CD4-positive, alpha-beta T cell treated with Interleukin-12 subunit alpha and Interleukin-12 subunit beta, for 1 hour (primary cell): ENCODE results near the gene SLC15A5.

Experiments used
- DNase-seq: peaks from one replicate; pipeline ENCODE4 v3.0.0-alpha.2; 2020

The SLC15A5 gene

GRCh38 chr12:16258963-16259362 lies 18.5 kb downstream of the SLC15A5 start:
- no peak for DNase-seq

GRCh38 chr12:16246264-16246663 lies 31.2 kb downstream of the SLC15A5 start:
- no peak for DNase-seq

- no peak for DNase-seq
Measured at GRCh38 chr12:16245209-16245608, 32.3 kb downstream of the SLC15A5 start.

GRCh38 chr12:16243487-16244412 lies 33.7 kb downstream of the SLC15A5 start:
- DNase-seq: no peak

- no peak for DNase-seq
Measured at GRCh38 chr12:16241346-16241745, 36.1 kb downstream of the SLC15A5 start.

GRCh38 chr12:16238661-16239060 lies 38.8 kb downstream of the SLC15A5 start:
- no peak for DNase-seq

GRCh38 chr12:16229676-16230075 lies 47.8 kb downstream of the SLC15A5 start:
- no peak for DNase-seq

GRCh38 chr12:16228067-16228466 lies 49.4 kb downstream of the SLC15A5 start:
- no peak for DNase-seq

GRCh38 chr12:16225692-16226091 lies 51.8 kb downstream of the SLC15A5 start:
- DNase-seq: no peak

- DNase-seq: no peak
Measured at GRCh38 chr12:16224196-16224595, 53.3 kb downstream of the SLC15A5 start.

- no peak for DNase-seq
Measured at GRCh38 chr12:16221776-16222175, 55.7 kb downstream of the SLC15A5 start.

GRCh38 chr12:16220120-16220519 lies 57.4 kb downstream of the SLC15A5 start:
- no peak for DNase-seq

- no peak for DNase-seq
Measured at GRCh38 chr12:16218934-16219751, 58.3 kb downstream of the SLC15A5 start.

GRCh38 chr12:16218234-16218633 lies 59.3 kb downstream of the SLC15A5 start:
- no peak for DNase-seq

GRCh38 chr12:16211731-16212130 lies 65.8 kb downstream of the SLC15A5 start:
- DNase-seq: no peak

- DNase-seq: peak; percentile 2
Measured at GRCh38 chr12:16198884-16199283, 78.6 kb downstream of the SLC15A5 start.

- DNase-seq: no peak
Measured at GRCh38 chr12:16197600-16197999, 79.9 kb downstream of the SLC15A5 start.

GRCh38 chr12:16189849-16190248 lies 87.6 kb downstream of the SLC15A5 start:
- no peak for DNase-seq

GRCh38 chr12:16187660-16188059 lies 89.8 kb downstream of the SLC15A5 start:
- DNase-seq: no peak

- DNase-seq: no peak
Measured at GRCh38 chr12:16184681-16185080, 92.8 kb downstream of the SLC15A5 start.

GRCh38 chr12:16183541-16183940 lies 93.9 kb downstream of the SLC15A5 start:
- no peak for DNase-seq

GRCh38 chr12:16175840-16176239 lies 101.6 kb downstream of the SLC15A5 start:
- no peak for DNase-seq

GRCh38 chr12:16174282-16174681 lies 103.2 kb downstream of the SLC15A5 start:
- DNase-seq: no peak

- no peak for DNase-seq
Measured at GRCh38 chr12:16171348-16171747, 106.1 kb downstream of the SLC15A5 start.
